Activated naive CD8-positive, alpha-beta T cell treated with anti-CD3 and anti-CD28 coated beads, Interleukin-2, amount 10 ng/mL, durations not matched to agents 7 days and 5 days (primary cell): ENCODE data around the gene GALK2. TPM values are rescaled to one million over a fixed set of nuclear protein-coding genes. Genes with fewer than 3 reads are reported as not detected.

Experiments
- ATAC-seq: fragments of 150-1000 bp; cut with Tn5 transposase; one replicate; pipeline ENCODE4 v1.10.0; 2021; ENCODE audit warnings: low read depth, moderate library complexity
- POLR2A ChIA-PET: fragments of 350-600 bp; sonication (Branson Sonifier 250); formaldehyde crosslinking; loops from one replicate; lab custom pipeline; 2021; ENCODE audit warnings: antibody characterized with exemption; lab: Charles Lee
- DNase-seq: peaks from one replicate; pipeline ENCODE4 v3.0.0; 2021
- H3K27ac Mint-ChIP-seq: one replicate; pipeline ENCODE4 v1.8.0; 2022; ENCODE audit warnings: mild to moderate bottlenecking, mixed read lengths
- H3K27me3 Mint-ChIP-seq: one replicate; pipeline ENCODE4 v1.8.0; 2022; ENCODE audit warnings: mild to moderate bottlenecking, moderate library complexity, mixed read lengths
- H3K36me3 Mint-ChIP-seq: one replicate; pipeline ENCODE4 v1.8.0; 2021; ENCODE audit warnings: mild to moderate bottlenecking, mixed read lengths
- H3K4me1 Mint-ChIP-seq: one replicate; pipeline ENCODE4 v1.8.0; 2021; ENCODE audit warnings: mixed read lengths
- H3K4me3 Mint-ChIP-seq: one replicate; pipeline ENCODE4 v1.8.0; 2022; ENCODE audit warnings: mild to moderate bottlenecking, moderate library complexity, mixed read lengths
- H3K9me3 Mint-ChIP-seq: one replicate; pipeline ENCODE4 v1.8.0; 2021; ENCODE audit warnings: mixed read lengths
- total RNA-seq, 2 experiments: library from RNA; stranded (reverse); gene quantifications; one replicate each; pipeline ENCODE4 v1.2.3, GENCODE V29; 2021

The GALK2 gene
- total RNA-seq, 2 experiments from 2014 or later, result 27.2 to 30.6 TPM

GRCh38 chr15:49148727-49149126 is 21.3 kb upstream of the GALK2 start:
- peak overlapping the region; percentile 13 for H3K27ac Mint-ChIP-seq
- POLR2A ChIA-PET, result interaction anchor here (0.6 kb wide), 1 partner anchor 445 kb away, joined by 3 read pairs; no protein-coding TSS in a partner anchor
- no peak overlapping the region for H3K4me3 Mint-ChIP-seq
- H3K9me3 Mint-ChIP-seq, result no peaks in the 10 kb centered on the region
- DNase-seq (no peak), ATAC-seq (no peak)
- no peaks in the 10 kb centered on the region for H3K27me3 Mint-ChIP-seq
- peaks cover 2% of the 10 kb centered on the region for H3K36me3 Mint-ChIP-seq
- H3K4me1 Mint-ChIP-seq, result peaks cover 25% of the 10 kb centered on the region

- H3K36me3 Mint-ChIP-seq, result peaks cover 4% of the 10 kb centered on the region
- no peak overlapping the region for H3K4me3 Mint-ChIP-seq
- no peaks in the 10 kb centered on the region for H3K27me3 Mint-ChIP-seq
- H3K4me1 Mint-ChIP-seq, result peaks cover 29% of the 10 kb centered on the region
- DNase-seq (no peak), ATAC-seq (no peak)
- no peaks in the 10 kb centered on the region for H3K9me3 Mint-ChIP-seq
- no peak overlapping the region for H3K27ac Mint-ChIP-seq
- POLR2A ChIA-PET, result no interaction called here
Observed at GRCh38 chr15:49151831-49152230, 18.2 kb upstream of the GALK2 start.

- H3K27ac Mint-ChIP-seq, result no peak overlapping the region
- peaks cover 4% of the 10 kb centered on the region for H3K36me3 Mint-ChIP-seq
- H3K4me1 Mint-ChIP-seq, result peaks cover 35% of the 10 kb centered on the region
- peak overlapping the region; percentile 6 for H3K4me3 Mint-ChIP-seq
- ATAC-seq, result no peak
- no peak for DNase-seq
- POLR2A ChIA-PET, result no interaction called here
- H3K9me3 Mint-ChIP-seq, result no peaks in the 10 kb centered on the region
- H3K27me3 Mint-ChIP-seq, result no peaks in the 10 kb centered on the region
Observed at GRCh38 chr15:49152552-49153312, 17.3 kb upstream of the GALK2 start.

GRCh38 chr15:49154359-49154758 is 15.7 kb upstream of the GALK2 start:
- Mint-ChIP-seq H3K27ac (peak overlapping the region; percentile 93), H3K4me3 (peak overlapping the region; percentile 89), H3K4me1 (peaks cover 32% of the 10 kb centered on the region), H3K36me3 (peaks cover 4% of the 10 kb centered on the region), H3K27me3 (no peaks in the 10 kb centered on the region), H3K9me3 (no peaks in the 10 kb centered on the region)
- no peak for DNase-seq
- POLR2A ChIA-PET, result interaction anchor here (0.6 to 3.0 kb wide), 5 partner anchors 13 to 825 kb away, joined by 4 to 21 read pairs (median 6); partner anchors contain the start of genes GALK2 and SECISBP2L
- ATAC-seq, result no peak

GRCh38 chr15:49154799-49155109 is 15.3 kb upstream of the GALK2 start:
- H3K4me1 Mint-ChIP-seq, result peaks cover 32% of the 10 kb centered on the region
- no peaks in the 10 kb centered on the region for H3K27me3 Mint-ChIP-seq
- no peaks in the 10 kb centered on the region for H3K9me3 Mint-ChIP-seq
- ATAC-seq (no peak), DNase-seq (no peak)
- peak overlapping the region; percentile 89 for H3K4me3 Mint-ChIP-seq
- H3K27ac Mint-ChIP-seq, result peak overlapping the region; percentile 93
- POLR2A ChIA-PET, result interaction anchor here (0.6 to 3.0 kb wide), 5 partner anchors 14 to 826 kb away, joined by 4 to 21 read pairs (median 6); partner anchors contain the start of genes GALK2 and SECISBP2L
- peaks cover 4% of the 10 kb centered on the region for H3K36me3 Mint-ChIP-seq

- no peaks in the 10 kb centered on the region for H3K27me3 Mint-ChIP-seq
- peak; percentile 94 for ATAC-seq
- peak within 1 kb of the TSS; percentile 93 for H3K27ac Mint-ChIP-seq
- peak within 1 kb of the TSS; percentile 89 for H3K4me3 Mint-ChIP-seq
- no peaks in the 10 kb centered on the region for H3K9me3 Mint-ChIP-seq
- DNase-seq, result peak; percentile 81
- peaks cover 32% of the 10 kb centered on the region for H3K4me1 Mint-ChIP-seq
- H3K36me3 Mint-ChIP-seq, result peaks cover 4% of the 10 kb centered on the region
- POLR2A ChIA-PET, result interaction anchor here (0.6 to 3.0 kb wide), 13 partner anchors 8 to 1269 kb away, joined by 3 to 21 read pairs (median 4); partner anchors contain the start of genes CEP152, EID1, GALK2 and SECISBP2L
Observed at GRCh38 chr15:49155110-49155833, 14.8 kb upstream of the GALK2 start, which contains the start of gene COPS2. Gene COPS2, minus strand, starts transcription at chr15:49155599. Its CDS starts 21 bp downstream, at chr15:49155578.

GRCh38 chr15:49155834-49156627 is 14.0 kb upstream of the GALK2 start:
- POLR2A ChIA-PET, result interaction anchor here (0.8 to 3.0 kb wide), 12 partner anchors 9 to 1268 kb away, joined by 3 to 21 read pairs (median 4); partner anchors contain the start of genes CEP152, EID1, GALK2 and SECISBP2L
- H3K27me3 Mint-ChIP-seq, result no peaks in the 10 kb centered on the region
- no peaks in the 10 kb centered on the region for H3K9me3 Mint-ChIP-seq
- H3K27ac Mint-ChIP-seq, result peak overlapping the region; percentile 93
- DNase-seq (no peak), ATAC-seq (no peak)
- H3K36me3 Mint-ChIP-seq, result peaks cover 2% of the 10 kb centered on the region
- H3K4me3 Mint-ChIP-seq, result peak overlapping the region; percentile 89
- H3K4me1 Mint-ChIP-seq, result peaks cover 29% of the 10 kb centered on the region

GRCh38 chr15:49163678-49164077 is 6.4 kb upstream of the GALK2 start:
- DNase-seq, result no peak
- Mint-ChIP-seq H3K9me3 (no peaks in the 10 kb centered on the region), H3K36me3 (peaks cover 10% of the 10 kb centered on the region), H3K27ac (no peak overlapping the region), H3K27me3 (no peaks in the 10 kb centered on the region), H3K4me3 (no peak overlapping the region), H3K4me1 (peaks cover under 1% of the 10 kb centered on the region)
- ATAC-seq, result no peak
- POLR2A ChIA-PET, result no interaction called here

GRCh38 chr15:49164865-49165264 is 5.2 kb upstream of the GALK2 start:
- H3K9me3 Mint-ChIP-seq, result no peaks in the 10 kb centered on the region
- ATAC-seq (no peak), DNase-seq (no peak)
- peaks cover 5% of the 10 kb centered on the region for H3K4me1 Mint-ChIP-seq
- H3K27me3 Mint-ChIP-seq, result no peaks in the 10 kb centered on the region
- POLR2A ChIA-PET, result no interaction called here
- H3K27ac Mint-ChIP-seq, result no peak overlapping the region
- H3K4me3 Mint-ChIP-seq, result no peak overlapping the region
- peaks cover 10% of the 10 kb centered on the region for H3K36me3 Mint-ChIP-seq

- Mint-ChIP-seq H3K4me3 (no peak overlapping the region), H3K4me1 (peaks cover 20% of the 10 kb centered on the region), H3K36me3 (peaks cover 2% of the 10 kb centered on the region), H3K27me3 (no peaks in the 10 kb centered on the region), H3K9me3 (no peaks in the 10 kb centered on the region), H3K27ac (no peak overlapping the region)
- POLR2A ChIA-PET, result no interaction called here
- ATAC-seq (no peak), DNase-seq (no peak)
Observed at GRCh38 chr15:49168016-49168415, 2.0 kb upstream of the GALK2 start.

GRCh38 chr15:49171790-49172189 is 1.7 kb downstream of the GALK2 start:
- H3K4me3 Mint-ChIP-seq, result peak overlapping the region; percentile 90
- no peak overlapping the region for H3K27ac Mint-ChIP-seq
- no peak for ATAC-seq
- no peak for DNase-seq
- peaks cover 23% of the 10 kb centered on the region for H3K4me1 Mint-ChIP-seq
- H3K36me3 Mint-ChIP-seq, result peaks cover 7% of the 10 kb centered on the region
- no peaks in the 10 kb centered on the region for H3K27me3 Mint-ChIP-seq
- H3K9me3 Mint-ChIP-seq, result no peaks in the 10 kb centered on the region
- POLR2A ChIA-PET, result interaction anchor here (0.6 kb wide), 1 partner anchor 16 kb away, joined by 3 read pairs; the partner anchor contains the start of gene COPS2

- ATAC-seq, result no peak
- H3K27ac Mint-ChIP-seq, result no peak overlapping the region
Observed at GRCh38 chr15:49174902-49175301, 4.9 kb downstream of the GALK2 start.

More at GRCh38 chr15:49174902-49175301, 4.9 kb downstream of the GALK2 start:
- Mint-ChIP-seq H3K4me3 (no peak overlapping the region), H3K27me3 (no peaks in the 10 kb centered on the region), H3K4me1 (peaks cover 17% of the 10 kb centered on the region), H3K9me3 (no peaks in the 10 kb centered on the region), H3K36me3 (peaks cover 13% of the 10 kb centered on the region)
- POLR2A ChIA-PET, result interaction anchor here (1.1 kb wide), 1 partner anchor 19 kb away, joined by 3 read pairs; the partner anchor contains the start of gene COPS2
- DNase-seq, result no peak
